ENCODE data around the gene MCC.

MCC gene

DNA sequence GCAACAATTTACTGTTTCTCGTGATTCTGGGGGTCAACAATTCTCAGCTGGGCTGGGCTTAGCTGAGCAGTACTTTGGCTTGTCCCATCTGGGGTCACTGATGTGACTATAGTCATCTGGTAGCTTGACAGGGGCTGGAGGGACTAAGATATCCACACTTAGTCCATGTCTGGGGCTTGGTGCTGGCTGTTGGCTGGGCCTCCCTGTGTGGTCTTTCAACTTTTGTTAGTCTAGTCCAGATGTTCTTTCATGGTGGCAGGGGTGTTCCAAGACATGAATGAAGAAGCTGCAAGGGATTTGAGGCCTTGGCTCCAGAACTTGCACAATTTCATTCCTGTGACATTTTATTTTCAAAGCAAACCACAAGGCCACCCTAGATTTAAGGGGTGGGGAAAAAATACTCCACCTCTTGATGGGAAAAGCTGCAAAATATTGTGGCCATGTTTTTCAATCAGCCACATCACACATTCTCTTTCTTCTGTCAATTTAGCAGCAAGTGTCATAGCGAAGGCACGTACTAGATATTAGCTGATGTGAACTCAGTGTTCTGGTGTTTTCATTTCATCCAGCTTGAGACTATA, 112.7 kb downstream of the MCC start:
- H3K27ac ChIP-seq (replicated peaks), result no peak overlapping the region
- no peak for DNase-seq (ENCODE audit: low read depth in 1 of 2, low spot score in 1 of 2)
- no peaks in the 10 kb centered on the region for H3K27me3 ChIP-seq (ENCODE audit: insufficient read depth, poor library complexity, severe bottlenecking)
- TF ChIP-seq SPI1 (IDR thresholded peaks at IDR 0.05; ENCODE audit: borderline replicate concordance, low read depth) (no peak), POLR2AphosphoS5 (IDR thresholded peaks at IDR 0.05; ENCODE audit: low read depth) (no peak), GABPA (IDR thresholded peaks at IDR 0.05; ENCODE audit: low read depth) (no peak)
- TF ChIP-seq, protein P1, sequence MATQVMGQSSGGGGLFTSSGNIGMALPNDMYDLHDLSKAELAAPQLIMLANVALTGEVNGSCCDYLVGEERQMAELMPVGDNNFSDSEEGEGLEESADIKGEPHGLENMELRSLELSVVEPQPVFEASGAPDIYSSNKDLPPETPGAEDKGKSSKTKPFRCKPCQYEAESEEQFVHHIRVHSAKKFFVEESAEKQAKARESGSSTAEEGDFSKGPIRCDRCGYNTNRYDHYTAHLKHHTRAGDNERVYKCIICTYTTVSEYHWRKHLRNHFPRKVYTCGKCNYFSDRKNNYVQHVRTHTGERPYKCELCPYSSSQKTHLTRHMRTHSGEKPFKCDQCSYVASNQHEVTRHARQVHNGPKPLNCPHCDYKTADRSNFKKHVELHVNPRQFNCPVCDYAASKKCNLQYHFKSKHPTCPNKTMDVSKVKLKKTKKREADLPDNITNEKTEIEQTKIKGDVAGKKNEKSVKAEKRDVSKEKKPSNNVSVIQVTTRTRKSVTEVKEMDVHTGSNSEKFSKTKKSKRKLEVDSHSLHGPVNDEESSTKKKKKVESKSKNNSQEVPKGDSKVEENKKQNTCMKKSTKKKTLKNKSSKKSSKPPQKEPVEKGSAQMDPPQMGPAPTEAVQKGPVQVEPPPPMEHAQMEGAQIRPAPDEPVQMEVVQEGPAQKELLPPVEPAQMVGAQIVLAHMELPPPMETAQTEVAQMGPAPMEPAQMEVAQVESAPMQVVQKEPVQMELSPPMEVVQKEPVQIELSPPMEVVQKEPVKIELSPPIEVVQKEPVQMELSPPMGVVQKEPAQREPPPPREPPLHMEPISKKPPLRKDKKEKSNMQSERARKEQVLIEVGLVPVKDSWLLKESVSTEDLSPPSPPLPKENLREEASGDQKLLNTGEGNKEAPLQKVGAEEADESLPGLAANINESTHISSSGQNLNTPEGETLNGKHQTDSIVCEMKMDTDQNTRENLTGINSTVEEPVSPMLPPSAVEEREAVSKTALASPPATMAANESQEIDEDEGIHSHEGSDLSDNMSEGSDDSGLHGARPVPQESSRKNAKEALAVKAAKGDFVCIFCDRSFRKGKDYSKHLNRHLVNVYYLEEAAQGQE (IDR thresholded peaks at IDR 0.05; ENCODE audit: insufficient replicate concordance, low read depth), result no peak
- TF ChIP-seq, protein P2, sequence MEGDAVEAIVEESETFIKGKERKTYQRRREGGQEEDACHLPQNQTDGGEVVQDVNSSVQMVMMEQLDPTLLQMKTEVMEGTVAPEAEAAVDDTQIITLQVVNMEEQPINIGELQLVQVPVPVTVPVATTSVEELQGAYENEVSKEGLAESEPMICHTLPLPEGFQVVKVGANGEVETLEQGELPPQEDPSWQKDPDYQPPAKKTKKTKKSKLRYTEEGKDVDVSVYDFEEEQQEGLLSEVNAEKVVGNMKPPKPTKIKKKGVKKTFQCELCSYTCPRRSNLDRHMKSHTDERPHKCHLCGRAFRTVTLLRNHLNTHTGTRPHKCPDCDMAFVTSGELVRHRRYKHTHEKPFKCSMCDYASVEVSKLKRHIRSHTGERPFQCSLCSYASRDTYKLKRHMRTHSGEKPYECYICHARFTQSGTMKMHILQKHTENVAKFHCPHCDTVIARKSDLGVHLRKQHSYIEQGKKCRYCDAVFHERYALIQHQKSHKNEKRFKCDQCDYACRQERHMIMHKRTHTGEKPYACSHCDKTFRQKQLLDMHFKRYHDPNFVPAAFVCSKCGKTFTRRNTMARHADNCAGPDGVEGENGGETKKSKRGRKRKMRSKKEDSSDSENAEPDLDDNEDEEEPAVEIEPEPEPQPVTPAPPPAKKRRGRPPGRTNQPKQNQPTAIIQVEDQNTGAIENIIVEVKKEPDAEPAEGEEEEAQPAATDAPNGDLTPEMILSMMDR (IDR thresholded peaks at IDR 0.05; ENCODE audit: insufficient read depth, low read length), result no peak
- H3K4me3 ChIP-seq (replicated peaks; ENCODE audit: insufficient read depth, low read length), result no peak overlapping the region

DNA sequence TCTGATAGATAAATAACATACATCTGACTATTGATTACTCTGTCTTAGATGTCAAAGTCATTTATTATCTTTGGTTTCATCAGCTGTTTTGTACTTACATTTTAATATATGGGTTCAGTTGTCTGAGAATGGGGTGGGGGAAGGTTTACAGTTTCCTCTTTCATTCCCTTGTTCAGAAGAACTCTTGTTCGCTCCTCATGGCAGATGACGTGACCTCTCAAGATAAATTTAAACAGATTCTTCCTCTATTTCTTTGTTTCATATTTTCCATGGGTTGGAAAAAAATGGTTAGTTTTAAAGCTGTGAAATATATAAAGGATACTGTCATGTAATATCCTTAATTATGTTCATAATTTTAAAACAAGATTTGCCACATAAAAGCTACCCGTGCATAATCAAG, 114.8 kb downstream of the MCC start:
- no peak for TF ChIP-seq GABPA (IDR thresholded peaks at IDR 0.05; ENCODE audit: low read depth)
- DNase-seq (ENCODE audit: low read depth in 1 of 2, low spot score in 1 of 2), result no peak
- H3K4me3 ChIP-seq (replicated peaks; ENCODE audit: insufficient read depth, low read length), result no peak overlapping the region
- no peak overlapping the region for H3K27ac ChIP-seq (replicated peaks)
- H3K27me3 ChIP-seq (ENCODE audit: insufficient read depth, poor library complexity, severe bottlenecking), result no peaks in the 10 kb centered on the region

DNA sequence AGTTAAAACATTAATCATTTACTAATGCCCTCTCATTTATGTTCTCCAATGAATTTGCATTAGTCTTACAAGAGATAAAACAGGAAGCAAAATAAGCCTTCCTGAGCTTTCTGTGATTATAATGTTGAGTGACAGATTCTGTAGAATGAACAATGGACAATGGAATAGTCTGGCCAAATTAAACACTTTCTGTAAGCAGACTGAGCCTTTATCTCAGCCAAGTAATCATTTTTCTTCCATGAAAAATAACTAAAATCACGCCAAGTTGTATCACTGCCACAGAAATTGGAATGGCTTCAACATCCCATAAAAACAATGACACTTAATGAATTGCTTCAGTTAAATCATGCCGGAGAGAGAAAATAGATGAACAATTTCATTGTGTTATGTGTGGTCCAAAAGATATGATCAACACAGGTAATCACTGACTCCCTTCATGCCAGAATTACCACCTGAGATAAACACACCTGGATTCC, 116.5 kb downstream of the MCC start:
- no peak for DNase-seq (ENCODE audit: low read depth in 1 of 2, low spot score in 1 of 2)
- H3K27me3 ChIP-seq (ENCODE audit: insufficient read depth, poor library complexity, severe bottlenecking), result no peaks in the 10 kb centered on the region
- TF ChIP-seq, protein P1 (IDR thresholded peaks at IDR 0.05; ENCODE audit: insufficient replicate concordance, low read depth), result no peak
- TF ChIP-seq SPI1 (IDR thresholded peaks at IDR 0.05; ENCODE audit: borderline replicate concordance, low read depth), result no peak
- TF ChIP-seq, protein P2 (IDR thresholded peaks at IDR 0.05; ENCODE audit: insufficient read depth, low read length), result no peak
- no peak for TF ChIP-seq POLR2AphosphoS5 (IDR thresholded peaks at IDR 0.05; ENCODE audit: low read depth)
- no peak for TF ChIP-seq GABPA (IDR thresholded peaks at IDR 0.05; ENCODE audit: low read depth)
- no peak overlapping the region for H3K4me3 ChIP-seq (replicated peaks; ENCODE audit: insufficient read depth, low read length)
- no peak overlapping the region for H3K27ac ChIP-seq (replicated peaks)

DNA sequence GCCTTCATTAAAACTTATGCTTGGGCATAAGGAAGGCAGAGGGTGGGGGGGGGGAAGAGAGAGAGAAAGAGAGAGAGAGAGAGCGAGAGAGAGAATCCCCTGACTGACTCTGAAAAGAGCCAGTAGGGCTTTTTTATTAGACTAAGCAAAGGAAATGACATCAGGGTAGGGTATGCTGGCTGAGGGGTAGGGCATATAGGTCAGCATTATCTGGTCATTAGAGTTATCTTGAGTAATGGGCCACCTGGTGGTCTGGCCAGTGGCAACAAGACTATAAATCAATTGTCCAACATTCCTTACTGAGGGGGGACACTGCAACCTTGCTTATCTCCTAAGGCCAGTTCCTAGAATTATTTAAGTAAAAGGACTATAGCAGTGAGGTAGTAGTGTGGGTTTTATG, 120.7 kb downstream of the MCC start:
- Histone ChIP-seq H3K4me3 (replicated peaks; ENCODE audit: insufficient read depth, low read length) (no peak overlapping the region), H3K27me3 (ENCODE audit: insufficient read depth, poor library complexity, severe bottlenecking) (no peaks in the 10 kb centered on the region), H3K27ac (replicated peaks) (no peak overlapping the region)
- TF ChIP-seq GABPA (IDR thresholded peaks at IDR 0.05; ENCODE audit: low read depth), result no peak
- TF ChIP-seq, protein P1 (IDR thresholded peaks at IDR 0.05; ENCODE audit: insufficient replicate concordance, low read depth), result no peak
- no peak for TF ChIP-seq SPI1 (IDR thresholded peaks at IDR 0.05; ENCODE audit: borderline replicate concordance, low read depth)
- TF ChIP-seq POLR2AphosphoS5 (IDR thresholded peaks at IDR 0.05; ENCODE audit: low read depth), result no peak
- TF ChIP-seq, protein P2 (IDR thresholded peaks at IDR 0.05; ENCODE audit: insufficient read depth, low read length), result no peak
- DNase-seq (ENCODE audit: low read depth in 1 of 2, low spot score in 1 of 2), result no peak
